Rectal smooth muscle tissue (tissue), 1 donor: ENCODE results near the gene SHOC1.
"Not testable (repeated sequence)": the region's sequence is repeated elsewhere in the genome, so short reads cannot be mapped to it uniquely, and the experiment has no call there.

Source experiments
- H3K27ac ChIP-seq: one replicate; pipeline ENCODE4 v1.7.0; 2013; ENCODE audit warnings: low read depth, low read length, inconsistent platforms
- H3K27me3 ChIP-seq: one replicate; pipeline ENCODE4 v1.7.0; 2013; ENCODE audit warnings: low read length; ENCODE audit not compliant: control insufficient read depth, insufficient read depth
- H3K36me3 ChIP-seq: one replicate; pipeline ENCODE4 v1.7.0; 2013; ENCODE audit warnings: low read length; ENCODE audit not compliant: control insufficient read depth, insufficient read depth
- H3K4me1 ChIP-seq: one replicate; pipeline ENCODE4 v1.7.0; 2013; ENCODE audit warnings: low read length; ENCODE audit not compliant: control insufficient read depth, insufficient read depth
- H3K4me3 ChIP-seq: one replicate; pipeline ENCODE4 v1.7.0; 2013; ENCODE audit warnings: low read length
- H3K9ac ChIP-seq: one replicate; pipeline ENCODE4 v1.7.0; 2013; ENCODE audit warnings: low read length

Gene SHOC1

DNA sequence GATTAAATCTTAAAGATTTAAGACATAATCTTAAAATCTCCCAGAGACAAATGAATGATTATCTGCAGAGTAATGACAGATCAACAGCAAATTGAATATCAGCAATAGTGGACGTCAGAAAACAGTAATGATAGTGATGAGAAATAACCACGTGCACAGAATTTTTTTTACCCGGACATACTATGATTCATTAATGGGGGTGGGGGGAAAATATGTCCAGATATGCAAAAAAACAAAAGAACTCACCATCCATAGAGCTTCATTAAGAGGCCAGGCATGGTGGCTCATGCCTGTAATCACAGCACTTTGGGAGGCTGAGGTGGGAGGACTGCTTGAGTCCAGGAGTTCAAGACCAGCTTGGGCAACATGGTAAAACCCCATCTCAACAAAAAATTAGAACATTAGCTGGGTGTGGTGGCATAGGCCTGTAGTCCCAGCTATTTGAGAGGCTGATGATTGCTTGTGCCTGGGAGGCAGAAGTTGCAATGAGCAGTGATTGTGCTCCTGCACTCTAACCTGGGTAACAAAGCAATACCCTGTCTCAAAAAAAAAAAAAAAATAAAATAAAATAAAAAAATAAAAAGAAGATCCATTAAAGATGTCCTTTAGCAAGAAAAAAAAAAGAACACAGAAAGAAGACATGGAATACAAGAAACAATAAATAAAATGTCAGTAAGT is 30.9 kb upstream of the SHOC1 start:
- Histone ChIP-seq H3K27ac (no peak overlapping the region), H3K4me1 (no peaks in the 10 kb centered on the region), H3K4me3 (no peak overlapping the region), H3K9ac (no peak overlapping the region), H3K36me3 (no peaks in the 10 kb centered on the region), H3K27me3 (no peaks in the 10 kb centered on the region)

GRCh38 chr9:111821006-111821528 is 26.3 kb upstream of the SHOC1 start:
- Histone ChIP-seq H3K36me3 (no peaks in the 10 kb centered on the region), H3K27ac (no peak overlapping the region), H3K4me1 (no peaks in the 10 kb centered on the region), H3K4me3 (no peak overlapping the region), H3K27me3 (no peaks in the 10 kb centered on the region), H3K9ac (no peak overlapping the region)

- Histone ChIP-seq H3K9ac (no peak overlapping the region), H3K27ac (no peak overlapping the region), H3K27me3 (no peaks in the 10 kb centered on the region), H3K4me3 (no peak overlapping the region), H3K4me1 (no peaks in the 10 kb centered on the region), H3K36me3 (no peaks in the 10 kb centered on the region)
These were observed 24.6 kb upstream of the SHOC1 start for GRCh38 chr9:111819360-111819759.

DNA sequence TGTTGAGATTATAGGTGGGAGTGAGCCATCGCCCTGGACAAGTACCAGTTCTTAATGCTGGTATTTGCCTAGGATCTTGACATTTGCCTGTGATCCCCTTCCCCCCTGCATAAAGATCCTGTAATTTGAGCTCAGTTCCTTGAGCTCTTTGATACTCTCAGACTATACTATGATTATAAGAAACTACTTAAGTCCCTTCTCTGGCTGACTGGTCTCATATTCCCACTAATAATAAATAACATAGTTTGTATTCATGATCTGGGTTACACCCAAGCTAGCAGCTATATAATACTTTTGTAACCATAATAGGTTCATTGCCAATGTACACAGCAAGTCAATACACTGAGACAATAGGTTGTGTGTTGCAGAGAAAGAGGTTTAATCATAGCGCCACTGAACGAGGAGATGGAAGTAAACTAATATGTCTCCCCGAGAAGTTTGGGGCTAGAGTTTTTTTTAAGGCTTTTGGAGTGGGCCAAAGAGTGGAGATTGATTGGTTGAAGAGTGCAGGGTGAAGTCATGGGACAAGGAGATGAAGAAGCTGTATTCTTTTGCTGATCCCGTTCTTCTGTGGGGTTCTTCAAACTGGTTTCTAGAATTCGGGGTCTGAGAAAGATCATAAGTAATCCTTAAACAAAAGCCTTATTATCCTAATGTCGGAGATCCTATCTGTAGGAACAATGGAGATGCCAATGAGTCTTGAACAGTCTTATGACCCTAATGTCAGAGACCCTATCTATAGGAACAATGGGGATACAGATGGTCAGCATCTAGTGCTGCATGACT is 20.7 kb upstream of the SHOC1 start:
- Histone ChIP-seq H3K36me3 (no peaks in the 10 kb centered on the region), H3K4me1 (no peaks in the 10 kb centered on the region), H3K27ac (no peak overlapping the region), H3K27me3 (no peaks in the 10 kb centered on the region), H3K4me3 (no peak overlapping the region), H3K9ac (no peak overlapping the region)

DNA sequence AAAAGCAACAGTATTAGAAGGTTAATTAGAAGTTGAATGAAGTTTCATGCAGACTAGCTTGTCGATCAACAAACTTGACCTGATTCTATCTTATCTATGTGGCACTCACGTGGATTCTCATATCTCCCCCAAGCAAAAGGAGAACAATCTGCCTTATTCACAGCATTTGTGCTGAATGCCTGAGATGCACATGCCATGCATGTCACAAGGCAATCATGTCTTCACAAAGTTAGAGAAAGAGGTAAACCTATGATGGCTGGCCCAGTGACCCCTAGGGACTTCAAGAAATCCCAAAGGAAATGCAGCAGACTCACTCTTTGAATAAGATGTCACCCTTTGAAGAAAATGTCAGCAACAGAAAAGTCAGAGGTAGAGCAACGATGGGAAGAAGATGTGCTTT is 17.6 kb upstream of the SHOC1 start:
- Histone ChIP-seq H3K9ac (no peak overlapping the region), H3K36me3 (no peaks in the 10 kb centered on the region), H3K27me3 (no peaks in the 10 kb centered on the region), H3K27ac (no peak overlapping the region), H3K4me1 (no peaks in the 10 kb centered on the region), H3K4me3 (no peak overlapping the region)

GRCh38 chr9:111810908-111811307 is 16.2 kb upstream of the SHOC1 start:
- H3K27ac ChIP-seq, result no peak overlapping the region
- H3K9ac ChIP-seq, result no peak overlapping the region
- no peaks in the 10 kb centered on the region for H3K36me3 ChIP-seq
- H3K4me1 ChIP-seq, result no peaks in the 10 kb centered on the region
- H3K27me3 ChIP-seq, result no peaks in the 10 kb centered on the region
- H3K4me3 ChIP-seq, result no peak overlapping the region

- H3K27me3 ChIP-seq, H3K9ac ChIP-seq, H3K36me3 ChIP-seq, H3K4me1 ChIP-seq, H3K4me3 ChIP-seq, H3K27ac ChIP-seq: not testable (repeated sequence)
These were observed 15.7 kb upstream of the SHOC1 start for GRCh38 chr9:111810415-111810814.

DNA sequence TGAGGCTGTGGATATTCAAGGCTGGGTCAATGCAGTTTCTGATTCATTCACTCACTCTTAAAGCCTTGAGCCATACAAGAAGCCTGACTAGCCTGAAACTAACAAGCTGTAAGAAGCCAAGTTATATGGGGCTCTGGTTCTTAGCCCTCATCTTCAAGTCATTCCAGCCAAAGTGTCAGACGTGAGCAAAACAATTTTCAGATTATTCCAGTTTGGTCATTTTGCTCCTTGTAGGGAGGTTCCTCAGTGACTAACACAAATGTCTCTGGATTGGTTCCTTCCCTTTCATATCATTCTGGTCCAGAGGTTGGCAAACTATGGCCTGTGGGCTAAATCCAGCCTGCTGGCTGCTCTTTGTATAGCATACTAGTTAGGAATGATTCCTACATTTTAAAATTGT is 12.5 kb upstream of the SHOC1 start:
- Histone ChIP-seq H3K27me3 (no peaks in the 10 kb centered on the region), H3K36me3 (no peaks in the 10 kb centered on the region), H3K27ac (no peak overlapping the region), H3K4me1 (no peaks in the 10 kb centered on the region), H3K9ac (no peak overlapping the region), H3K4me3 (no peak overlapping the region)

DNA sequence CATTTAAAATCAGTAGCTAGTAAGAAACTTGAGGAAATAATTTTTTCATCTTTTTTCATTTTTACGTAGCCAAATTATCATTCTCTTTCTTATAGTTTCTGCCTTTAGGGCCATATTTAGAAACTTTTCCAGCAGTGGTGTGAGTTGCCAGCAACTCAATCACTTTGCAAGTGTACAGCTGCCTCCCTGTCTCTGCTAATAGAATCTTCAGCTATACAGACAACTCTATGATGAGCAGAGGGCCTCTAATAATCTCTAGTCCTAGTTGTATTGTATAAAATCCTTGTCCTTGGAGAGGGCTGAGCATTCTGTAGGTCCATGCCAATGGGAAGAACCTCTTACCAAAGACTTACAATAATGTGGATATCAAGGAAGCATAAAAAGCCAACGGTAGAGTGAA is 11.5 kb upstream of the SHOC1 start:
- Histone ChIP-seq H3K9ac (no peak overlapping the region), H3K36me3 (no peaks in the 10 kb centered on the region), H3K27me3 (no peaks in the 10 kb centered on the region), H3K27ac (no peak overlapping the region), H3K4me3 (no peak overlapping the region), H3K4me1 (no peaks in the 10 kb centered on the region)

- no peaks in the 10 kb centered on the region for H3K4me1 ChIP-seq
- no peak overlapping the region for H3K9ac ChIP-seq
- no peak overlapping the region for H3K4me3 ChIP-seq
- H3K36me3 ChIP-seq, result no peaks in the 10 kb centered on the region
- H3K27me3 ChIP-seq, result no peaks in the 10 kb centered on the region
- H3K27ac ChIP-seq, result no peak overlapping the region
These were observed 11.1 kb upstream of the SHOC1 start for GRCh38 chr9:111805830-111806241.

DNA sequence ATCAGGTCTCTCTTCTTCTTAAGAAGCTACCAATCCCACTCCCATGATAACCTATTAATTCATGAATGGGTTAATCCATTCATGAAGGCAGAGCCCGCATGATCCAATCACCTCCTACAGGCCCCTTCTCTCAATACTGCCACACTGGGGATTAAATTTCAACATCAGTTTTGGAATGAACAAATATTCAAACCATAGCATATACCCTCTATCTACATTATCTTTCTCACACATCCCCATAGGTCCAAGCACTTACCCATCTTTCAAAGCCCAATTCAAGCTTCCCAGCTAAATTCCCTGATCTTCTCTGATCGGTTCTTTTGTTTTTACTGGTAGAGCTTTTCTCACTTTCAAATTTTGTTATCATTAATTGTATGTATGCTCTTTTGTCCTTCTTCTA is 10.5 kb upstream of the SHOC1 start:
- no peak overlapping the region for H3K9ac ChIP-seq
- H3K4me3 ChIP-seq, result no peak overlapping the region
- no peak overlapping the region for H3K27ac ChIP-seq
- H3K36me3 ChIP-seq, result no peaks in the 10 kb centered on the region
- H3K27me3 ChIP-seq, result no peaks in the 10 kb centered on the region
- no peaks in the 10 kb centered on the region for H3K4me1 ChIP-seq

DNA sequence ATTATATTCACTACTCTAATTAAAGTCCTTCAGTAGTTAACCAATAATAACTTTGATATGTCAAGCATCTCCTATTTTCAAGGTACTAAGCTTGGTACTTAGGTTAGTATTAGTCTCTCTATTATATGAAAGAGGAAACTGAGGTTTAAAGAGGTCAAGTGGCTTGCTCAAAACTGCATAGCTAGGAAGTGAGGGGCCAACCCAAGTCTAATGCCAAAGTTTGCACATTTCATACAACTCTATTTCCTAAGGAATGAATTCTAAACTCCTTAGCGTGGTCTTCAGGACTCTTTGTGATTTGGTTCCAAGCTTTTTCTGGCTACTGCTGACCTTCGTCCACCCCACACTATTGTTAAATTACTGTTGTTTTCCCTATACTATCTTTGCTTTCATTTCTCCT is 9.9 kb upstream of the SHOC1 start:
- Histone ChIP-seq H3K4me3 (no peak overlapping the region), H3K4me1 (no peaks in the 10 kb centered on the region), H3K27me3 (no peaks in the 10 kb centered on the region), H3K27ac (no peak overlapping the region), H3K36me3 (no peaks in the 10 kb centered on the region), H3K9ac (no peak overlapping the region)

DNA sequence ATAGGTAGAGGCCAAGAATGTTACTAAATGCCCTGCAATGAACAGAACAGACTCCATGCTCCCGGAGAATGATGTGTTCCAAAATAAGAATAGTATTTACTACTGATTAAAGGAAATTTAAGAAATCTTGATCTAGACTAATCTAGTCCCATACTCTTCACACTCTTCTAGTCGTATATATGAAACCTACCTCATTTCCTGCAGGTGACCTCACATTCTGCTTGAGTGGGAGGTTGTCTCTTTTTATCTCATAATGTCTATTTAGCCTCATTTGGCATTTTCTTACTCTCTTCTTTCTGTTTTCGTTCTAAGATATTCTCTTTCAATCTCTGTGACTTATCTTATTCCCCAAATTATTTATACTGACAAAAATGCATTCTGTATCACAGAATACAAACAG is 9.2 kb upstream of the SHOC1 start:
- no peak overlapping the region for H3K27ac ChIP-seq
- H3K4me3 ChIP-seq, result no peak overlapping the region
- H3K9ac ChIP-seq, result no peak overlapping the region
- no peaks in the 10 kb centered on the region for H3K27me3 ChIP-seq
- H3K36me3 ChIP-seq, result no peaks in the 10 kb centered on the region
- no peaks in the 10 kb centered on the region for H3K4me1 ChIP-seq
